Mucosa of descending colon (tissue), 3 donors: ENCODE data around the gene ZCWPW1. TPM values are rescaled to one million over a fixed set of nuclear protein-coding genes. Genes with fewer than 3 reads are reported as not detected.
"Not testable (repeated sequence)": the region's sequence is repeated elsewhere in the genome, so short reads cannot be mapped to it uniquely, and the experiment has no call there.

Experiments used
- ATAC-seq: fragments of 200-7000 bp; cut with Tn5 transposase; one replicate; pipeline ENCODE4 v1.9.1; 2020; ENCODE audit warnings: mild to moderate bottlenecking, moderate library complexity
- DNase-seq, 3 donors: peaks; one replicate each; pipeline ENCODE4 v3.0.0-alpha.2; 2020
- H3K36me3 ChIP-seq: fragments of 200-600 bp; one replicate; pipeline ENCODE4 v1.8.0; 2021; ENCODE audit warnings: low read depth, mild to moderate bottlenecking
- H3K4me1 ChIP-seq: fragments of 200-600 bp; one replicate; pipeline ENCODE4 v1.8.0; 2021; ENCODE audit warnings: low read depth, mild to moderate bottlenecking
- H3K4me3 ChIP-seq: fragments of 200-600 bp; one replicate; pipeline ENCODE4 v1.8.0; 2021; ENCODE audit warnings: mild to moderate bottlenecking
- H3K9me3 ChIP-seq: fragments of 200-600 bp; one replicate; pipeline ENCODE4 v1.8.0; 2021; ENCODE audit warnings: mild to moderate bottlenecking
- intact Hi-C, 2 donors: fragments of 100-400 bp; cut with DNase I in 1 of 2; cut with micrococcal nuclease in 1 of 2; formaldehyde crosslinking; loops; one replicate each; pipeline versions ENCODE4 v1.11.0 to v1.11.1; 2022; cut with DNase I, micrococcal nuclease
- total RNA-seq, 3 donors: library from RNA; stranded (reverse); fragmentation: NEBNext Ultra II Directional in 2 of 3; extraction: Animal tissue kit (Norgen Biotek cat#: 25700) in 2 of 3; gene quantifications; one replicate each; pipeline versions ENCODE4 v1.2.1 to v1.2.4, GENCODE V29; 2021 to 2023
- TF ChIP-seq, protein P1 (sequence below): fragments of 200-600 bp; IDR thresholded peaks from one replicate; pipeline ENCODE4 v1.8.0; 2022; ENCODE audit warnings: antibody characterized with exemption, mild to moderate bottlenecking
- donor health status: DM: no; HTN: no; CAD: no; lungs with moderate emphysema.
- donor health status: DM: no; HTN: no; CAD: no.
- donor health status: DM: no; HTN: yes; CAD: no.

Gene ZCWPW1
- total RNA-seq, 3 donors from 2014 or later = 1.8 to 6.1 (median 2.3) TPM

DNA sequence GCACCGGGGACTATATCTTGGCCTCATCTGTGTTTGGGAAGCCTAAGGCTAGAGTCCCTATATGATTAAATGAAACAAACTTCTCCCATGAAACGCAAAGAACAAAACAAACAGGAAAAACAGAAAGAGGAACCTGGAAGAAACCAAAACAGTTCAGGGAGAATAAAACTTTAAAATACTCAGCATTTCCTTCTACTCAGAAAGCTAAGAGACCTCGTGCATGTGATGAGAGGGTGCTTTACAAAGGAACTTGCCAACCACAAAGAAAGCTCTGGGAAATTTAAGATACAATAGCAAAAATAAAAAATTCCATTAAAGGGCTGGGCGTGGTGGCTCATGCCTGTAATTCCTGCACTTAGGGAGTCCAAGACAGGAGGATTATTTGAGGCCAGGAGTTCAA is 48.3 kb downstream of the ZCWPW1 start:
- ATAC-seq (no peak), DNase-seq (no peak)
- H3K36me3 ChIP-seq = no peaks in the 10 kb centered on the region
- intact Hi-C loops = no loop called here
- H3K4me1 ChIP-seq = peaks cover 6% of the 10 kb centered on the region
- no peaks in the 10 kb centered on the region for H3K9me3 ChIP-seq
- TF ChIP-seq, protein P1, sequence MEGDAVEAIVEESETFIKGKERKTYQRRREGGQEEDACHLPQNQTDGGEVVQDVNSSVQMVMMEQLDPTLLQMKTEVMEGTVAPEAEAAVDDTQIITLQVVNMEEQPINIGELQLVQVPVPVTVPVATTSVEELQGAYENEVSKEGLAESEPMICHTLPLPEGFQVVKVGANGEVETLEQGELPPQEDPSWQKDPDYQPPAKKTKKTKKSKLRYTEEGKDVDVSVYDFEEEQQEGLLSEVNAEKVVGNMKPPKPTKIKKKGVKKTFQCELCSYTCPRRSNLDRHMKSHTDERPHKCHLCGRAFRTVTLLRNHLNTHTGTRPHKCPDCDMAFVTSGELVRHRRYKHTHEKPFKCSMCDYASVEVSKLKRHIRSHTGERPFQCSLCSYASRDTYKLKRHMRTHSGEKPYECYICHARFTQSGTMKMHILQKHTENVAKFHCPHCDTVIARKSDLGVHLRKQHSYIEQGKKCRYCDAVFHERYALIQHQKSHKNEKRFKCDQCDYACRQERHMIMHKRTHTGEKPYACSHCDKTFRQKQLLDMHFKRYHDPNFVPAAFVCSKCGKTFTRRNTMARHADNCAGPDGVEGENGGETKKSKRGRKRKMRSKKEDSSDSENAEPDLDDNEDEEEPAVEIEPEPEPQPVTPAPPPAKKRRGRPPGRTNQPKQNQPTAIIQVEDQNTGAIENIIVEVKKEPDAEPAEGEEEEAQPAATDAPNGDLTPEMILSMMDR = no peak
- H3K4me3 ChIP-seq = no peak overlapping the region

DNA sequence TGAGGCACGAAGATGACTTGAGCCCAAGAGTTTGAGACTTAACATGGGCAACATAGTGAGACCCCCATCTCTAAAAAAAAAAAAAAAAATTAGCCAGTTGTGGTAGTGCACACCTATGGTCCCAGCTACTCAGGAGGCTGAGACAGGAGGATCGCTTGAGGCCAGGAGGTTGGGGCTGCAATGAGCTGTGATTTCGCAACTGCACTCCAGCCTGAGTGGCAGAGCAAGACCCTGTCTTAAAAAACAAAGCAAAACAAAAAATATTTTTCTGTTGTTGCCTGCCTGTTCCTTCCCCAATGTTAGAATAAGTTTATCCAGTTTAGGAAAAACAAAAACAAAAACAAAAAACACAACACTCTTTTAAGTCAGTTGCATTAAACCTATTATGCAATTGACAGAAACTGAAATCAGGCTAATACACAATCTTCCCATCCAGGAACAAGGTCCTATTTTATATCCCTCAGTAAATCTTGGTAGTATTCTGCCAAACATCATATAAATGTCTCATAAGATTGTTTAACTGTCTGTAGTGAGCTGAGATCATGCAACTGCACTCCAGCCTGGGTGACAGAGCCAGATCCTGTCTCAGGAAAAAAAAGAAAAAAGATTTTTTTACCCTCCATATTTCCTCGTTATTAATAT is 50.3 kb downstream of the ZCWPW1 start:
- Histone ChIP-seq H3K4me1 (peaks cover 6% of the 10 kb centered on the region), H3K36me3 (no peaks in the 10 kb centered on the region), H3K4me3 (no peak overlapping the region), H3K9me3 (no peaks in the 10 kb centered on the region)
- DNase-seq (no peak), ATAC-seq (peak; percentile 67)
- intact Hi-C loops = no loop called here
- TF ChIP-seq, protein P1 = no peak

- TF ChIP-seq, protein P1 = no peak
- H3K4me3 ChIP-seq = no peak overlapping the region
- H3K4me1 ChIP-seq = peaks cover 6% of the 10 kb centered on the region
- H3K36me3 ChIP-seq = no peaks in the 10 kb centered on the region
- no peak for DNase-seq
- intact Hi-C loops = no loop called here
- H3K9me3 ChIP-seq = no peaks in the 10 kb centered on the region
- no peak for ATAC-seq
Measured at GRCh38 chr7:100376066-100376465, 52.4 kb downstream of the ZCWPW1 start.

GRCh38 chr7:100374601-100375000 is 53.9 kb downstream of the ZCWPW1 start:
- TF ChIP-seq, protein P1 = no peak
- intact Hi-C loops = no loop called here
- no peak for ATAC-seq
- no peaks in the 10 kb centered on the region for H3K9me3 ChIP-seq
- H3K4me3 ChIP-seq = no peak overlapping the region
- H3K36me3 ChIP-seq = no peaks in the 10 kb centered on the region
- H3K4me1 ChIP-seq = peaks cover 6% of the 10 kb centered on the region
- no peak for DNase-seq

DNA sequence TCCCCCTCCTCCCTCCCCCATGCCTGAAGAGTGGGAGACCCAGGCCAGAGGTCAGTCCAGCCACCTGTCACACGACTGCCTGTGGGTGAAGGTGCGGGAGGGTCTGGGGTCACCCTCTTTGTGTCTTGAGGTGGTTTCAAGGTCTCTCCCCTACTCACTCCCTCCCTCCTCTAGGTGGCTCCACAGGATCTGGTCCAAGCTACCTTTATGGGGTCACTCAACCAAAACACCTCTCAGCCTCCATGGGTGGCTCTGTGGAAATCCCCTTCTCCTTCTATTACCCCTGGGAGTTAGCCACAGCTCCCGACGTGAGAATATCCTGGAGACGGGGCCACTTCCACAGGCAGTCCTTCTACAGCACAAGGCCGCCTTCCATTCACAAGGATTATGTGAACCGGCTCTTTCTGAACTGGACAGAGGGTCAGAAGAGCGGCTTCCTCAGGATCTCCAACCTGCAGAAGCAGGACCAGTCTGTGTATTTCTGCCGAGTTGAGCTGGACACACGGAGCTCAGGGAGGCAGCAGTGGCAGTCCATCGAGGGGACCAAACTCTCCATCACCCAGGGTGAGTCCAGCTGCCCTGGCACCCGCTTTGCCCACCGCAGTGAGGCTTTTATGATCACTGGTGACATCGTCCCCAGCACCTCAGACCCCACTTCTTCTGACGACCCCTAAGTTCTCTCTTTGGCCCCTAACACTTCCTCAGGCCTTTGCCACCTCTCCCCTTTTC is 54.5 kb downstream of the ZCWPW1 start:
- H3K9me3 ChIP-seq, H3K4me1 ChIP-seq, H3K36me3 ChIP-seq, H3K4me3 ChIP-seq, DNase-seq, intact Hi-C loops: not testable (repeated sequence)
- ATAC-seq = peak; percentile 15

- Histone ChIP-seq H3K4me3 (no peak within 1 kb of the TSS), H3K36me3 (no peaks in the 10 kb centered on the region), H3K4me1 (peaks cover under 1% of the 10 kb centered on the region), H3K9me3 (no peaks in the 10 kb centered on the region)
- TF ChIP-seq, protein P1 = no peak
- DNase-seq (no peak), ATAC-seq (peak; percentile 35)
- intact Hi-C loops = no loop called here
Measured at GRCh38 chr7:100373261-100373831, 55.2 kb downstream of the ZCWPW1 start, which contains the start of gene PILRA. TSS of gene PILRA (plus strand) at chr7:100373487. CDS start at chr7:100373657, 170 bp downstream.
